Measurements from ENCODE around the gene PRG3. TPM values are rescaled to one million over a fixed set of nuclear protein-coding genes. Genes with fewer than 3 reads are reported as not detected.
"Not testable (repeated sequence)": the region's sequence is repeated elsewhere in the genome, so short reads cannot be mapped to it uniquely, and the experiment has no call there.

PRG3 gene
- total RNA-seq, 2 experiments from 2014 or later: not detected

DNA sequence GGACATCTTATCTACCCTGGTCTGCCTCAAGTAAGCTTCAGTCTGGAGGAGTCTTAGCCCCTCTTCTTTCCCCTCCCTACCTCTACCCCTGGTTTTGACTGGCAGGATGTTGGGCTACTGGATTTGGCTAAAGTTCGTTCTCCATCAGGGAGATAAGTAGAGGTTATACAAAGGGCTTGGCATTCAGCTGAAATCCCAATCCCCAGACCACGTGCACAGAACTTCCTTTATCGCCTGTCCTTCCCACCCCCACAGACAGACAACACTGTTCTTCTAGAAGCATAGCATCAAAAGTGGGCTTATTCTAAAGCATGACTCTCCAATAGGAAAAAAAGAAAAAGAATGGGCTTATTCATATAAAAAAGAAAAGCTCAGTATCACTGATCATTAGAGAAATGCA lies 7.8 kb downstream of the PRG3 start:
- H3K36me3 Mint-ChIP-seq: no peaks in the 10 kb centered on the region
- no peaks in the 10 kb centered on the region for H3K4me1 Mint-ChIP-seq
- DNase-seq (no peak), ATAC-seq (no peak)
- no peak overlapping the region for H3K27ac Mint-ChIP-seq
- no peaks in the 10 kb centered on the region for H3K9me3 Mint-ChIP-seq (ENCODE audit: low read depth)
- CTCF ChIA-PET: interaction anchor here (0.7 kb wide), 1 partner anchor 84 kb away, joined by 3 read pairs; no protein-coding TSS in a partner anchor
- no peaks in the 10 kb centered on the region for H3K27me3 Mint-ChIP-seq
- no peak overlapping the region for H3K4me3 Mint-ChIP-seq

DNA sequence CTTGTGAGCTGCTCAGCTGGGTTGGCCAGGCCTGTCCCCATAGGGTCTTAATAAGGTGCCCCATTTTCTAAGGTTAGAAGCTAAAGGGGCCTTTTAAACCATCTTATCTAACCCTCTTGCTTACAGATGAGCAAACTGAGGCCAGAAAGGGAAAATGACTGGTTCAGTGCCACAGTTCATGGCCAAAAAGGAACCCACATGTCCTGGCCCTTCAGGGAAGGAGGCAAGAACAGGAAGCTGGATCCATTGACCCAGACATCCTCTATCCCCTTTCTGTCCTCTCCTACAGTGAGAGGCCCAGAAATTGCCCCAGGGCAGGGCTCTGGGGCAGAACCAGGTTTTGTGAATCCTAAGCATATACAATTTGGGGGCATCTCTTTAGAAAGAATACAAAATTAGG lies 10.0 kb downstream of the PRG3 start:
- ATAC-seq (no peak), DNase-seq (no peak)
- H3K4me1 Mint-ChIP-seq: no peaks in the 10 kb centered on the region
- H3K36me3 Mint-ChIP-seq: no peaks in the 10 kb centered on the region
- no peaks in the 10 kb centered on the region for H3K9me3 Mint-ChIP-seq (ENCODE audit: low read depth)
- no peak overlapping the region for H3K27ac Mint-ChIP-seq
- CTCF ChIA-PET: no interaction called here
- H3K4me3 Mint-ChIP-seq: no peak overlapping the region
- H3K27me3 Mint-ChIP-seq: no peaks in the 10 kb centered on the region

DNA sequence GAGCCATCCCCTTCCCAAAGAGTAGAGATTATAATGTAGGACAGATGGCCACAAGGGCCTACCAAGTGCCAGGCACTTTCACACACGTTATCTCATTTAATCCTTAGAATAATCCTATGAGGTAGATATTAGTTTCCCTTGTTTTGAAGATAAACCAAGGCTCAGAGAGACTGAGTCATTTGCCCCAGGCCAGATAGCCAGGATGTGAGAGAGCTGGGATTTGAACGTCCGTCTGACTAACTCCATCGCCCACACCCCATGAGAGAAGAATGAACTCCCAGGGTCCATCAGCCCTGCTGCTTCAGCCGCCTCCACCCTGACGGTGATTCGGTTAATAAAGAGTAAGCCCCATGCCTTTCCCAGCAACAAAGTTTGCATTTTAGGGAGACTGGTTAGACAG lies 10.7 kb downstream of the PRG3 start:
- no peaks in the 10 kb centered on the region for H3K9me3 Mint-ChIP-seq (ENCODE audit: low read depth)
- CTCF ChIA-PET: no interaction called here
- H3K4me3 Mint-ChIP-seq: no peak overlapping the region
- no peak overlapping the region for H3K27ac Mint-ChIP-seq
- H3K4me1 Mint-ChIP-seq: no peaks in the 10 kb centered on the region
- no peak for DNase-seq
- no peaks in the 10 kb centered on the region for H3K36me3 Mint-ChIP-seq
- no peaks in the 10 kb centered on the region for H3K27me3 Mint-ChIP-seq
- ATAC-seq: no peak

DNA sequence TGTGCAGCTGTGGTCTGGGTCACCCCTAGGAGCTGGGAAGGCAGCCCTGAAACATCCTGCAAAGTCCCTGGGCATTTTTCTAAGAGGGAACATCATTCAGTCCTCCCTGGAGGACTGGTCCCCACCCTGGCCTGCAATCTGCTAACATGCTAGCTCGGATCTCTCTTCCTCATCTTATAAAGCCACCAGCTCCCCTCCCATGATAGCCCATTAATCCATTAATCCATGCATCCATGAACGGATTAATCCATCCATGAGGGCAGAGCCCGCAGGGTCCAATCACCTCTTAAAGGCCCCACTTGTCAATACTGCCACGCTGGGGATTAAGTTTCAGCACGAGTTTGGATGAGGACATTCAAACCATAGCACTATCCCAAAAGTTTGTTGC lies 12.1 kb downstream of the PRG3 start:
- H3K9me3 Mint-ChIP-seq (ENCODE audit: low read depth): no peaks in the 10 kb centered on the region
- no peak overlapping the region for H3K4me3 Mint-ChIP-seq
- CTCF ChIA-PET: no interaction called here
- ATAC-seq (no peak), DNase-seq (no peak)
- no peaks in the 10 kb centered on the region for H3K27me3 Mint-ChIP-seq
- H3K27ac Mint-ChIP-seq: no peak overlapping the region
- H3K36me3 Mint-ChIP-seq: no peaks in the 10 kb centered on the region
- no peaks in the 10 kb centered on the region for H3K4me1 Mint-ChIP-seq

DNA sequence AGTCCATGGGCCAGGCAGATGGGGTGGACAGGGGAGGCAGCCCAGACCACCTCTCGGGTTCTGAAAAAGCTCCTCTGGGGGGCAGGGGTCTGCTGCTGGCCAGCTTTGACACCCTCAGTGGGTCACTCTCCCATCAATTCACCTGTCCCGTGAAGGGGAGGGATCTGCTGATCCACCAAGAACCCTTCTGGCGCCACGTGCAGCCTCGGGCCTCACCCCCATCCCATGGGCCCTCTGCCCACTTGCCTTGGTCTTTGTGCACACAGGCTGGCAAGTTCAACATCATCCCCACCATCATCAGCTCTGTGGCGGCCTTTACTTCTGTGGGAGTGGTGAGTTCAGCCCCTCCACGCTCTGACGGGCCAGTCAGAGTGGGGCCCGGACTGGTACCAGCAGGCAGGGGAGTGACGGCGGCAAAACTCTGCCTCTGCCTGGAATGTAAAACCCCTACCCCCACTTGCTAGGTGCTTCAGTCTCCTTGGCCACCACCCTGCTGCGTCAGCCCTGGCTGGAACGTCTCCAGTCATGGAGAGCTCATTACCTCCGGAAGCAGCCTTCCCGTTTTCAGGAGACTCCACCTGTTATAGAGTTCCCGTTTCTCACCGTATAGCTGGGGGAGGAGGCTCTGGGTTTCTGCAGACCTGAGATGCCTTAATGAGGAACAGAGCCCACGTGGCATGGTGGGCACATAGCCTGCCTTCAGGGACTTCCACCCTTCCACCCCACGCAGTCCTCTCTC lies 12.7 kb downstream of the PRG3 start:
- H3K27me3 Mint-ChIP-seq: no peaks in the 10 kb centered on the region
- no peaks in the 10 kb centered on the region for H3K36me3 Mint-ChIP-seq
- no peaks in the 10 kb centered on the region for H3K9me3 Mint-ChIP-seq (ENCODE audit: low read depth)
- H3K27ac Mint-ChIP-seq: no peak overlapping the region
- no peak for DNase-seq
- no peak overlapping the region for H3K4me3 Mint-ChIP-seq
- no peak for ATAC-seq
- no peaks in the 10 kb centered on the region for H3K4me1 Mint-ChIP-seq
- CTCF ChIA-PET: no interaction called here

DNA sequence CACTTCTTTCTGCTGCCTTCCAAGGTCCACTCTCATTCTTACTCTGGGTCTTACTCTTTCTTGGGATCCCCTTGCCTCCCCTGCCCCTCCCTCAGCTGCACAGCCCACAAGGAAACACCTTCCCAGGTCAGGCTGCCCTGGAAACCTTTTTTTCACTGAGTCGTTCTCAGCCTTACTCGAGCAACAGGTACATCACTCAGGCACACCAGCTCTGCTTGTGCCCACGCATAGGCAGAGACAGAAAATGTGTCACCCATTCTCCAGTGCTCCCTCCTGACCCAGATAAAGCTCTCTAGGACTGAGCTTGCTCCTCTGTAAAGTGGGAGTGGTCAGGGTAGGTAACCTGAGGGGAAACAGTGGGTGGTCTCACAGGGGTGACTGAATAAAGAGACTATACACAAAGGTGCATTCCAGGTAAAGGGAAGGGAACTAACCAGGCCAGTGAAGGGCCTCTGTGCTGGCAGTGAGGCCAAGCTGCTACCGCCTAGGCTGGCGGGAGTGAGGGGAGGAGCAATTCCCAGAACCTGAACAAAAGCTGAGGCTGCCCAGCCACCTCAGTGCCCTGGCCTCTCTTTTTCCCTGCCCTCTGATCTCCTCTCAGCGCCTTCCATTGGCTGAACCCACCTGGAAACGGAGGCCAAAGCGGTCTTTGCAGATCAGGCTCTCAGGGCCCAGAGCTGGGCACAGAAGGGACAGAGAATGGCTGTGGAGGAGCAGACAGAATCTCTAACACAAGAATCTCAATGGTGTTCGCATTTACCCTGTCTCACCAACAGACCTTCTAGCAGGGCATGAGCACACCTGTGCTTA lies 15.9 kb downstream of the PRG3 start:
- Mint-ChIP-seq H3K27ac (no peak overlapping the region), H3K27me3 (peaks cover 2% of the 10 kb centered on the region), H3K4me1 (no peaks in the 10 kb centered on the region), H3K4me3 (no peak overlapping the region), H3K9me3 (ENCODE audit: low read depth) (no peaks in the 10 kb centered on the region), H3K36me3 (no peaks in the 10 kb centered on the region)
- ATAC-seq (no peak), DNase-seq (no peak)
- CTCF ChIA-PET: interaction anchor here (0.8 to 0.9 kb wide), 2 partner anchors 19 to 94 kb away, joined by 3 read pairs; no protein-coding TSS in a partner anchor

DNA sequence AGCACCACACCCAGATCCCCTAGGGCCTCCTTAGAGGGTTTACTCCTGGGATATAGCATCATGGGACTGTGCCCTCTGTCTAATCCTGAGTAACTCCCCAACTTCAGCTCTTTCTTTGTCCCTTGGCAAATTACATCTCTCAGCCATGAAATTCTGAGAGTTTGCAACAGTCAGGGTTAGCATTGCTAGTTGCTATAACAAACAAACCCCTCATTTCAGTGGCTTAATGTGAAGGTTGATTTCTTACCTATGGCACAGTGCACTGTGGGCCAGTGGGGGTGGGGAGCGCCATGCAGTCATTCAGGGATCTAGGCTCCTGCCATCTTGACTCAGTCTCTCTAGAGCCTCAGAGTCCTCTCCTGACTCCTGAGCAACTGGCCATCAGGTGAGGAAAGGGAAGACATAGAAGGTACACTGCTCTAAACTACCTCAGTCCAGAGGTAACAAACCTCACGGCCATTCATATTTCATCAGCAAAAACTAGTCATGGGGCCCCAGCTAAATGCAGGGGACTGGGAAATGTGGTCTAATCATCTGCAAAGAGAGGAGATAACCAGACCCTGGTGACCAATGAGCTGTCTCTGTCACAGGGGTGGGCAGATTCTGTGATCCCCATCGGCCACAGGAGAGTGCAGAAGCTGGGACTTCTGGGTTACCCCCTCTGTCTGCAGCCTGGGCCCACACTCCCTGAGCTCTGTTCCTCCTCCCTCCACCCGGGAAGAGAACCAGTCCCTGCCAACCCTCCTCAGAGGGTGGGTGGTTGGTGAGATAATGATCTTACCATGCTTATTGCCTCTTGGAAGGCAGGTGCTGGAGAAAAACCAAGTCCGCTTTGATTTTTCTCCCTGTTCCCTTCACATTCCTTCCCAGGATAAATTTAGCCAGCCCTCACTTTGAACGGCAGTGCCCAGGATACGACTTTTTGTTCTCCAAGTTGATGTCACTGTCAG lies 17.5 kb downstream of the PRG3 start:
- no peak overlapping the region for H3K27ac Mint-ChIP-seq
- CTCF ChIA-PET: interaction anchor here (1.2 to 4.0 kb wide), 2 partner anchors 95 to 164 kb away, joined by 5 to 15 read pairs; no protein-coding TSS in a partner anchor
- H3K36me3 Mint-ChIP-seq: no peaks in the 10 kb centered on the region

DNA sequence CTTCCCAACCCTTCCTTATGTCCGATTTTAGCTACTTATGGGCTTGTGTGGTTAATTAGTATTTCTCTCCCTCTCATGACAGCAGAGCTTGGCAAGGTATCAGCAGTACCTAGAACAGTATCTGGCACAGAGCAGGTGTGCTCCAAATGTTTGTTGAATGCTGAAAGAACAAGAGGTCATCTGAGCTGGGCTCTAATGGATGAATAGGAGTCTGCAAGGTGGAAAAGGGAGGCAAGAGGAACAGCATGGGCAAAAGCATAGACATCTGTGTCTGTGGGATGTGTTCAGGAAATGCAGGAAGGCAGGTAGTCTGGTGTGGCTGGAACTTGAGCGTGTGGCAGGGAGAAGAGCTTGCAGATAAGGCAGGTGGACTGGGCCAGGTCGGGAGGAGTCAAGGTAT lies 19.0 kb downstream of the PRG3 start:
- peaks cover 4% of the 10 kb centered on the region for H3K27me3 Mint-ChIP-seq
- no peak overlapping the region for H3K27ac Mint-ChIP-seq
- CTCF ChIA-PET: interaction anchor here (0.6 to 4.0 kb wide), 3 partner anchors 96 to 166 kb away, joined by 3 to 15 read pairs (median 5); no protein-coding TSS in a partner anchor
- no peaks in the 10 kb centered on the region for H3K4me1 Mint-ChIP-seq
- DNase-seq (no peak), ATAC-seq (no peak)
- H3K4me3 Mint-ChIP-seq: no peak overlapping the region
- no peaks in the 10 kb centered on the region for H3K9me3 Mint-ChIP-seq (ENCODE audit: low read depth)
- no peaks in the 10 kb centered on the region for H3K36me3 Mint-ChIP-seq

More for the DNA sequence above, 17.5 kb downstream of the PRG3 start:
- Mint-ChIP-seq H3K4me1 (no peaks in the 10 kb centered on the region), H3K9me3 (ENCODE audit: low read depth) (no peaks in the 10 kb centered on the region), H3K27me3 (peaks cover 4% of the 10 kb centered on the region), H3K4me3 (no peak overlapping the region)
- ATAC-seq: no peak
- no peak for DNase-seq

DNA sequence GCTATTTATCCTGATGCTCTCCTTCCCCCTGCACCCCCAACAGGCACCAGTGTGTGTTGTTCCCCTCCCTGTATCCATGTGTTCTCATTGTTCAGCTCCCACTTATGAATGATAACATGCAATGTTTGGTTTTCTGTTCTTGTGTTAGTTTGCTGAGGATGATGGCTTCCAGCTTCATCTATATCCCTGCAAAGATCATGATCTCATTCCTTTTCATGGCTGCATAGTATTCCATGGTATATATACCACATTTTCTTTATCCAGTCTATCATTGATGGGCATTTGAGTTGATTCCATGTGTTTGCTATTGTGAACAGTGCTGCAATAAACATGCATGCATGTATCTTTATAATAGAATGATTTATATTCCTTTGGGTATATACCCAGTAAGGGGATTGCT lies 19.5 kb downstream of the PRG3 start:
- DNase-seq; H3K36me3 Mint-ChIP-seq; H3K4me3 Mint-ChIP-seq; H3K27ac Mint-ChIP-seq; H3K4me1 Mint-ChIP-seq; H3K9me3 Mint-ChIP-seq (ENCODE audit: low read depth); H3K27me3 Mint-ChIP-seq; ATAC-seq: not testable (repeated sequence)
- CTCF ChIA-PET: interaction anchor here (0.6 to 4.0 kb wide), 3 partner anchors 16 to 118 kb away, joined by 3 to 15 read pairs (median 7); no protein-coding TSS in a partner anchor

DNA sequence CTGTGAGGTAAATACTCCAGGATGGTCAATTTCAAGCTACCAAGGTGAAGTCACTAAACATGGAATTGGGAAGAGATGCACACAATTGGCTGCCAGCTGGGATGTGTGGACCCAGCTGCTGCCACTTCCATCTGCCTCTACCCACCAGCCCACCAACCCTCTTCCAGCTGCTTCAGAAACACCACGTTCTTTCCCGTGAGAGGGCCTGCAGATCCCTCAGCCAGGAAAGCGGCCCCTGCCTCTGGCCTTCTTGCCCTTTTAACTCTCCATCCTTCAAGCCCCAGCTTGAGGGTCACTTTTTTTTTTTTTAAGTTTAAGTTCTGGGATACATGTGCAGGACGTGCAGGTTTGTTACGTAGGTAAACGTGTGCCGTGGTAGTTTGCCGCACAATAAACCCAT lies 20.0 kb downstream of the PRG3 start:
- H3K4me1 Mint-ChIP-seq: no peaks in the 10 kb centered on the region
- peaks cover 12% of the 10 kb centered on the region for H3K27me3 Mint-ChIP-seq
- no peaks in the 10 kb centered on the region for H3K36me3 Mint-ChIP-seq
- H3K4me3 Mint-ChIP-seq: no peak overlapping the region
- CTCF ChIA-PET: interaction anchor here (1.9 to 4.0 kb wide), 2 partner anchors 15 to 97 kb away, joined by 7 to 15 read pairs; no protein-coding TSS in a partner anchor
- no peak for ATAC-seq
- DNase-seq: no peak
- H3K27ac Mint-ChIP-seq: no peak overlapping the region
- H3K9me3 Mint-ChIP-seq (ENCODE audit: low read depth): no peaks in the 10 kb centered on the region

DNA sequence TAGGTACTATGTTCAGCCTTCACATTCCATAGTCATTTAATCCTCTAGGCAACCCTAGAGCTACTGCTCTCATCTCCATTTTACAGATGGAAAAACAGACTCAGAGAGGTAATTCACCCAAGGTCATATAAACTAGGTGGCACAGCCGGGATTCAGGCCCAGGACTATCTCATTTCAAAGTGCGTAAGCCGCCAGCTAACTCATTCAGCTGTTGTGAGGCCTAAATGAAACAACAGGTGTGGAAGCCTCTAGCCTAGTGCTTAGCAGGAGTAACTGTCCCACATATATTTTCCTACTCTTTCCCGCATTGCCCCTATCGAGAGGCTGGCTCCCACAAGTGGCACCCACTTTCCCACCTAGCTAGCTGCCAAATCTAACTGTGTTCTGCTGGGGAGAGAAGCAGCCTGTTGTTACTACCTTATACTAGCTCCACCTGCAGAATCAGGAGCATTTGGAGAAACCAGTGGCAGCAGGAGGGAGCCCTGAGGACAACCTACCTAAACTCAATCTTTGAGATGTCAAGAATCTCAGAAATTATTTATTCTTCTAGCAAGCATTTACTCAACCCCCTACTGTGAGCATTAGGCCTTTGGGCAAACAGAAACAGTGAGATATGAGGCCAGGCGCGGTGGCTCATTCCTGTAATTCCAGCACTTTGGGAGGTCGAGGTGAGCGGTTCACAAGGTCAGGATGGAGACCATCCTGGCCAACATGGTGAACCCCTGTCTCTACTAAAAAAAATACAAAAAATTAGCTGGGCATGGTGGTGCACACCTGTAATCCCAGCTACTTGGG lies 20.9 kb downstream of the PRG3 start:
- peaks cover 13% of the 10 kb centered on the region for H3K27me3 Mint-ChIP-seq
- ATAC-seq: no peak

DNA sequence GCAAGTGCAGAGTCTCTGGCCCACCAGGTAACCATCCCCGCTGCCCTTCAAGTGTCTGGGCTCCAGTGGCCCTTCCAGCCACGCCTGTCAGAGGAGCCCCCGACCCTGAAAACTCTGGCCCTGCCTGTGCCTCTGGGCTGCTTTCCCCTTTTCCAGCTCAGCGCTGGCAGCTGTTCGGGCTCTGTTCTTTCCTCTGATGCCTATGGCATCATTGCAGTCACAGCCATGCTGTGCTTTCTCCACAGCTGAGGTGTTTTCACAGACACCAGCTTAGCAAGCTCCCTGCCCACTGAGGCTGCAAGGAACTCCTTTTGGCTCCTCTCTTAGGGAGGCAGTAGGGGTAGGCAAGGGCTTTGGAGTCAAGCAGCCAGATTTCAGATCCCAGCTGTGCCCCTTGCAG lies 21.6 kb downstream of the PRG3 start:
- peaks cover 19% of the 10 kb centered on the region for H3K27me3 Mint-ChIP-seq
- no peaks in the 10 kb centered on the region for H3K36me3 Mint-ChIP-seq
- no peaks in the 10 kb centered on the region for H3K9me3 Mint-ChIP-seq (ENCODE audit: low read depth)
- no peak overlapping the region for H3K27ac Mint-ChIP-seq
- no peaks in the 10 kb centered on the region for H3K4me1 Mint-ChIP-seq
- DNase-seq (no peak), ATAC-seq (no peak)
- H3K4me3 Mint-ChIP-seq: no peak overlapping the region
- CTCF ChIA-PET: interaction anchor here (0.8 to 1.7 kb wide), 2 partner anchors 10 to 48 kb away, joined by 3 to 4 read pairs; no protein-coding TSS in a partner anchor

More for the DNA sequence above, 20.9 kb downstream of the PRG3 start:
- no peaks in the 10 kb centered on the region for H3K36me3 Mint-ChIP-seq
- no peak overlapping the region for H3K27ac Mint-ChIP-seq
- DNase-seq: no peak
- H3K9me3 Mint-ChIP-seq (ENCODE audit: low read depth): no peaks in the 10 kb centered on the region
- CTCF ChIA-PET: interaction anchor here (0.8 to 4.0 kb wide), 4 partner anchors 11 to 98 kb away, joined by 3 to 15 read pairs (median 6); no protein-coding TSS in a partner anchor
- H3K4me1 Mint-ChIP-seq: no peaks in the 10 kb centered on the region
- H3K4me3 Mint-ChIP-seq: no peak overlapping the region
